HepG2 (cell line): ENCODE measurements around the gene SLC16A4. TPM values are rescaled to one million over a fixed set of nuclear protein-coding genes. Genes with fewer than 3 reads are reported as not detected.

Experiments used
- CBFB ChIP-seq: sonication (generic); formaldehyde crosslinking; IDR thresholded peaks from 2 replicates; pipeline ENCODE4 v1.4.0; 2020; ENCODE audit warnings: missing genetic modification reagents
- DNMT1 ChIP-seq: sonication (generic); formaldehyde crosslinking; IDR thresholded peaks from 2 replicates; pipeline ENCODE4 v1.5.1; 2020; ENCODE audit warnings: mild to moderate bottlenecking, missing genetic modification reagents
- KDM2A ChIP-seq: sonication (generic); formaldehyde crosslinking; IDR thresholded peaks from 2 replicates; pipeline ENCODE4 v1.4.0; 2020; ENCODE audit warnings: low read depth, missing genetic modification reagents, borderline replicate concordance
- MBNL3 ChIP-seq: fragments of 250-450 bp; sonication (Bioruptor Pico); conservative IDR thresholded peaks from 2 replicates; pipeline ENCODE4 v1.8.0; 2022; ENCODE audit warnings: mild to moderate bottlenecking, inconsistent platforms
- NAIF1 ChIP-seq: sonication (generic); formaldehyde crosslinking; IDR thresholded peaks from 2 replicates; pipeline ENCODE4 v1.5.0; 2020; ENCODE audit warnings: mild to moderate bottlenecking, missing genetic modification reagents, borderline replicate concordance
- NR2F1 ChIP-seq, 2 experiments: fragments of 450-650 bp in 1 of 2; formaldehyde crosslinking in 1 of 2; IDR thresholded peaks; 2 replicates each; pipeline versions ENCODE4 v1.5.0 to v1.6.1; 2016 to 2020; ENCODE audit warnings: mild to moderate bottlenecking in 1 of 2, missing compliant biosample characterization in 1 of 2, missing genetic modification reagents in 1 of 2, moderate library complexity in 1 of 2
- PPARG ChIP-seq: conservative IDR thresholded peaks from 2 replicates; pipeline ENCODE4 v1.6.1; 2016; ENCODE audit warnings: missing biosample characterization, missing genetic modification reagents
- RBM22 ChIP-seq: fragments of 200-400 bp; formaldehyde crosslinking; optimal IDR thresholded peaks from 2 replicates; pipeline ENCODE3; 2017; ENCODE audit warnings: mild to moderate bottlenecking, low read length, moderate library complexity
- SAP130 ChIP-seq: IDR thresholded peaks from 2 replicates; pipeline ENCODE4 v1.6.1; 2016; ENCODE audit warnings: low read depth
- SNAI1 ChIP-seq: sonication (generic); formaldehyde crosslinking; IDR thresholded peaks from 2 replicates; pipeline ENCODE4 v1.5.0; 2020; ENCODE audit warnings: mild to moderate bottlenecking, missing genetic modification reagents, borderline replicate concordance
- SPEN ChIP-seq: sonication (generic); formaldehyde crosslinking; IDR thresholded peaks from 2 replicates; pipeline ENCODE4 v1.5.1; 2020; ENCODE audit warnings: low read depth, mild to moderate bottlenecking, missing genetic modification reagents
- TARDBP ChIP-seq: sonication (generic); formaldehyde crosslinking; IDR thresholded peaks from 2 replicates; pipeline ENCODE4 v1.8.0; 2022; ENCODE audit warnings: mild to moderate bottlenecking, missing genetic modification reagents
- TBX3 ChIP-seq: fragments of 450-650 bp; IDR thresholded peaks from 2 replicates; pipeline ENCODE4 v1.6.1; 2017; ENCODE audit warnings: antibody characterized with exemption, mild to moderate bottlenecking, inconsistent platforms, borderline replicate concordance
- THYN1 ChIP-seq: sonication (generic); formaldehyde crosslinking; IDR thresholded peaks from 2 replicates; pipeline ENCODE4 v1.8.1; 2023; ENCODE audit warnings: low read depth, mild to moderate bottlenecking, moderate library complexity, missing genetic modification reagents, borderline replicate concordance
- XRCC5 ChIP-seq: fragments of 200-400 bp; formaldehyde crosslinking; optimal IDR thresholded peaks from 2 replicates; pipeline ENCODE3; 2017; ENCODE audit warnings: mild to moderate bottlenecking, low read length
- ZFP90 ChIP-seq: sonication (generic); formaldehyde crosslinking; IDR thresholded peaks from 2 replicates; pipeline ENCODE4 v1.8.0; 2022; ENCODE audit warnings: missing genetic modification reagents, mild to moderate bottlenecking, inconsistent platforms, borderline replicate concordance
- ZNF335 ChIP-seq: sonication (generic); formaldehyde crosslinking; IDR thresholded peaks from 2 replicates; pipeline ENCODE4 v1.4.0; 2020; ENCODE audit warnings: missing genetic modification reagents
- ZNF33B ChIP-seq: sonication (generic); formaldehyde crosslinking; IDR thresholded peaks from 2 replicates; pipeline ENCODE4 v1.5.1; 2020; ENCODE audit warnings: mild to moderate bottlenecking, missing genetic modification reagents
- ZNF790 ChIP-seq: sonication (generic); formaldehyde crosslinking; IDR thresholded peaks from 2 replicates; pipeline ENCODE4 v1.8.0; 2022; ENCODE audit warnings: missing genetic modification reagents, mild to moderate bottlenecking, borderline replicate concordance
- polyA plus RNA-seq, 8 experiments: library from polyadenylated mRNA; depleted of rRNA in 3 of 8; stranded (reverse) in 7 of 8; unstranded in 1 of 8; fragments of >200 nt; fragmentation: Illumina TruSeq in 4 of 8; extraction: Trizol in 4 of 8; gene quantifications; 2 replicates each; pipeline versions ENCODE4 v1.2.1 to v1.2.3, GENCODE V29; 2011 to 2016; ENCODE audit warnings: low read depth in 4 of 8, missing spikeins in 1 of 8, mixed read lengths in 1 of 8; ENCODE audit not compliant: insufficient read depth in 1 of 8
- total RNA-seq, 5 experiments: library from RNA; depleted of rRNA; stranded (reverse); fragments of >200 nt; fragmentation: Illumina TruSeq; extraction: Trizol; gene quantifications; 2 replicates each; pipeline ENCODE4 v1.2.3, GENCODE V29; 2016; ENCODE audit warnings: low read depth in 1 of 5
- TF ChIP-seq, protein P1 (sequence below): sonication (generic); formaldehyde crosslinking; IDR thresholded peaks from 2 replicates; pipeline ENCODE4 v1.5.1; 2020; ENCODE audit warnings: mild to moderate bottlenecking, missing genetic modification reagents
- TF ChIP-seq, protein P2 (sequence below): sonication (generic); formaldehyde crosslinking; IDR thresholded peaks from 2 replicates; pipeline ENCODE4 v1.5.1; 2020; ENCODE audit warnings: missing genetic modification reagents, mild to moderate bottlenecking, borderline replicate concordance
- TF ChIP-seq, protein P3 (sequence below): sonication (generic); formaldehyde crosslinking; IDR thresholded peaks from 2 replicates; pipeline ENCODE4 v1.8.1; 2023; ENCODE audit warnings: missing genetic modification reagents, inconsistent platforms, borderline replicate concordance
- TF ChIP-seq, protein P4 (sequence below): sonication (generic); formaldehyde crosslinking; IDR thresholded peaks from 2 replicates; pipeline ENCODE4 v1.8.0; 2022; ENCODE audit warnings: mild to moderate bottlenecking, missing genetic modification reagents, moderate library complexity

Gene SLC16A4
- total and polyA plus RNA-seq, 2 of the 13 experiments (the other 11 are each of a cell fraction or from before 2014, with no cell fraction given): 1.1 to 1.5 TPM

DNA sequence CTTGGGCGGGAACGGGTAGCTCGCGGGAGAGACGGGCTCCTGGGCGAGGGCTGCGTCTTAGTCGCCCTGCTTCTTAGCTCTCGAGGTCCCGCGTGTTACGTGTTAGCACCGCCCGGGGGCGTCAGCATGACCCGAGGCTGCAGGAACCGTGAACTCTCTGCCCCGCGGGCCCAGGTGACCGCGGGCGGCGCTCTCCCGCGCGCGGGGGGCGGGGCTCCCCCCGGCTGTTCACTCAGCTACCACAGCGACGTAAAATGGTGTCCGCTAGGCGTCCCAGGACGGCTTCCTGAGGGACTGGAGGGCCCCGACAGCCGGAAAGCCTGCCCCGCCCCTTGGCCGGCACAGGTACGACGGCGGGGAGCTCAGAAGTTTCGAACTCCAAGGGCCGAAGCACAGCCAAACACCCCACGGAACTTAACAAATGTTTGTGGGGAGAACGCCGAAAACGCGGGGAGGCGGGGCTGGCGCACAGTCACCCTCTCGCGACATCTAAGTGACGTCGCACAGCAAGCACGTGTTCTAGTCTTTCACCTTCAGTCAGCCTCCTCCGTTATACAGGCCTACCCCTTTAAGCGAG lies 52.4 kb downstream of the SLC16A4 start (continued):
- TF ChIP-seq SPEN (CRISPR knock-in tag) (peak; percentile 88), ZNF790 (peak; percentile 81; the same call in 1 of the 2 replicates), NAIF1 (CRISPR knock-in tag) (peak; percentile 78; the same call in 1 of the 2 replicates), RBM22 (peak; percentile 12), ZNF33B (CRISPR knock-in tag) (0 out of 2 replicates have a peak, but pooled peaks have one; percentile 47), SNAI1 (CRISPR knock-in tag) (no peak), XRCC5 (peak; percentile 96), CBFB (CRISPR knock-in tag) (peak; percentile 62; the same call in 1 of the 2 replicates), PPARG (CRISPR knock-in tag) (0 out of 2 replicates have a peak, but pooled peaks have one; percentile 17), NR2F1 (CRISPR knock-in tag; IDR thresholded peaks at IDR 0.05) (peak in 1 of 2 experiments; percentile 82; a peak in 2 of 4 replicates), DNMT1 (CRISPR knock-in tag) (no peak), ZFP90 (peak; percentile 61; the same call in 1 of the 2 replicates), ZNF335 (CRISPR knock-in tag) (peak; percentile 40; the same call in 1 of the 2 replicates), THYN1 (no peak), TARDBP (CRISPR knock-in tag) (peak; percentile 34; the same call in 1 of the 2 replicates), SAP130 (peak; percentile 87), TBX3 (peak; percentile 53; the same call in 1 of the 2 replicates), MBNL3 (no peak), KDM2A (CRISPR knock-in tag) (no peak; the same call in 1 of the 2 replicates)
- TF ChIP-seq, protein P1, sequence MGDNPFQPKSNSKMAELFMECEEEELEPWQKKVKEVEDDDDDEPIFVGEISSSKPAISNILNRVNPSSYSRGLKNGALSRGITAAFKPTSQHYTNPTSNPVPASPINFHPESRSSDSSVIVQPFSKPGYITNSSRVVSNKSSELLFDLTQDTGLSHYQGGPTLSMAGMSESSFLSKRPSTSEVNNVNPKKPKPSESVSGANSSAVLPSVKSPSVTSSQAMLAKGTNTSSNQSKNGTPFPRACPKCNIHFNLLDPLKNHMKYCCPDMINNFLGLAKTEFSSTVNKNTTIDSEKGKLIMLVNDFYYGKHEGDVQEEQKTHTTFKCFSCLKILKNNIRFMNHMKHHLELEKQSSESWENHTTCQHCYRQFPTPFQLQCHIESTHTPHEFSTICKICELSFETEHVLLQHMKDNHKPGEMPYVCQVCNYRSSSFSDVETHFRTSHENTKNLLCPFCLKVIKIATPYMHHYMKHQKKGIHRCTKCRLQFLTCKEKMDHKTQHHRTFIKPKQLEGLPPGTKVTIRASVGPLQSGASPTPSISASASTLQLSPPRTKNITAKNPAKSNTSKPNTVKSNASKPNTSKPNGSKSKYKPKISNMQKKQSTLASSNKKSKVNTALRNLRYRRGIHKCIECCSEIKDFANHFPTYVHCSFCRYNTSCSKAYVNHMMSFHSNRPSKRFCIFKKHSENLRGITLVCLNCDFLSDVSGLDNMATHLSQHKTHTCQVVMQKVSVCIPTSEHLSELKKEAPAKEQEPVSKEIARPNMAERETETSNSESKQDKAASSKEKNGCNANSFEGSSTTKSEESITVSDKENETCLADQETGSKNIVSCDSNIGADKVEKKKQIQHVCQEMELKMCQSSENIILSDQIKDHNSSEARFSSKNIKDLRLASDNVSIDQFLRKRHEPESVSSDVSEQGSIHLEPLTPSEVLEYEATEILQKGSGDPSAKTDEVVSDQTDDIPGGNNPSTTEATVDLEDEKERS (CRISPR knock-in tag): 0 out of 2 replicates have a peak, but pooled peaks have one; percentile 10
- TF ChIP-seq, protein P2, sequence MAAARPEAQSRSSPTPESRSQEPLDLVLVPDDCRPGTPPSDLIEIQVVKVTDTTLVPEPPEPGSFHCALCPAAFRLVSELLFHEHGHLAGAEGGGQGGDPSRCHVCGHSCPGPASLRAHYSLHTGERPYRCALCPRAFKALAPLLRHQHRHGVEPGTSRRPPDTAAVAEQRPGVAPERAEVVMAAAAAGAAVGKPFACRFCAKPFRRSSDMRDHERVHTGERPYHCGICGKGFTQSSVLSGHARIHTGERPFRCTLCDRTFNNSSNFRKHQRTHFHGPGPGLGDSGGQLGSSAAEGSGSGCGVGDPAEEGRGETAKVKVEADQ (CRISPR knock-in tag): no peak; the same call in 1 of the 2 replicates
- TF ChIP-seq, protein P3, sequence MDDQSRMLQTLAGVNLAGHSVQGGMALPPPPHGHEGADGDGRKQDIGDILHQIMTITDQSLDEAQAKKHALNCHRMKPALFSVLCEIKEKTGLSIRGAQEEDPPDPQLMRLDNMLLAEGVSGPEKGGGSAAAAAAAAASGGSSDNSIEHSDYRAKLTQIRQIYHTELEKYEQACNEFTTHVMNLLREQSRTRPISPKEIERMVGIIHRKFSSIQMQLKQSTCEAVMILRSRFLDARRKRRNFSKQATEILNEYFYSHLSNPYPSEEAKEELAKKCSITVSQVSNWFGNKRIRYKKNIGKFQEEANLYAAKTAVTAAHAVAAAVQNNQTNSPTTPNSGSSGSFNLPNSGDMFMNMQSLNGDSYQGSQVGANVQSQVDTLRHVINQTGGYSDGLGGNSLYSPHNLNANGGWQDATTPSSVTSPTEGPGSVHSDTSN (CRISPR knock-in tag): no peak
- TF ChIP-seq, protein P4, sequence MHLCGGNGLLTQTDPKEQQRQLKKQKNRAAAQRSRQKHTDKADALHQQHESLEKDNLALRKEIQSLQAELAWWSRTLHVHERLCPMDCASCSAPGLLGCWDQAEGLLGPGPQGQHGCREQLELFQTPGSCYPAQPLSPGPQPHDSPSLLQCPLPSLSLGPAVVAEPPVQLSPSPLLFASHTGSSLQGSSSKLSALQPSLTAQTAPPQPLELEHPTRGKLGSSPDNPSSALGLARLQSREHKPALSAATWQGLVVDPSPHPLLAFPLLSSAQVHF (CRISPR knock-in tag): peak; percentile 1; the same call in 1 of the 2 replicates
